ENCODE data around the gene RPH3AL.
"Not testable (repeated sequence)": the region's sequence is repeated elsewhere in the genome, so short reads cannot be mapped to it uniquely, and the experiment has no call there.

Gene RPH3AL

GRCh38 chr17:168614-169013 is 184.0 kb downstream of the RPH3AL start:
- DNase-seq = not testable (repeated sequence)

GRCh38 chr17:165939-166338 is 186.7 kb downstream of the RPH3AL start:
- DNase-seq = no peak

- DNase-seq = no peak
Observed at GRCh38 chr17:164303-165235, 188.0 kb downstream of the RPH3AL start.

GRCh38 chr17:163514-164098 is 189.0 kb downstream of the RPH3AL start:
- DNase-seq = no peak

GRCh38 chr17:162689-163088 is 189.9 kb downstream of the RPH3AL start:
- no peak for DNase-seq

Measured in SIG-M5 (cell line).